K562 (cell line): ENCODE data around the gene IL23A.

Experiments
- CTCF ChIP-seq, 3 experiments: IDR thresholded peaks in 2 of 3; conservative IDR thresholded peaks in 1 of 3; 2 replicates each; pipeline ENCODE4 v1.5.1; 2011 to 2012; ENCODE audit warnings: low read length in 3 of 3, mild to moderate bottlenecking in 3 of 3, control low read depth in 2 of 3, improper control_type of control experiment in 1 of 3, inconsistent platforms in 1 of 3, low read depth in 1 of 3, mixed read lengths in 1 of 3, moderate library complexity in 1 of 3; ENCODE audit not compliant: insufficient read depth in 2 of 3
- EP400 ChIP-seq: fragments of 450-650 bp; IDR thresholded peaks from 2 replicates; pipeline ENCODE4 v1.6.1; 2017; ENCODE audit warnings: antibody characterized with exemption, mild to moderate bottlenecking, moderate library complexity
- GTF3C2 ChIP-seq: IDR thresholded peaks from 3 replicates; pipeline ENCODE4 v1.6.1; 2011; ENCODE audit warnings: borderline replicate concordance, mild to moderate bottlenecking, moderate library complexity; ENCODE audit not compliant: insufficient read length; ENCODE audit errors: extremely low read depth
- HINFP ChIP-seq: fragments of 450-650 bp; conservative IDR thresholded peaks from 2 replicates; pipeline ENCODE4 v1.6.1; 2016; ENCODE audit warnings: missing genetic modification characterization, low read depth, mild to moderate bottlenecking, control low read depth, missing compliant biosample characterization
- LEF1 ChIP-seq: fragments of 450-650 bp; IDR thresholded peaks from 2 replicates; pipeline ENCODE4 v1.6.1; 2016; ENCODE audit warnings: mild to moderate bottlenecking
- MYC ChIP-seq, 2 experiments: fragments of 250-450 bp in 1 of 2; sonication (Bioruptor Pico) in 1 of 2; IDR thresholded peaks; 2 replicates each; pipeline versions ENCODE4 v1.5.1 to v1.6.1; 2012 to 2021; ENCODE audit warnings: low read depth in 2 of 2, borderline replicate concordance in 1 of 2, improper control_type of control experiment in 1 of 2, low read length in 1 of 2, mild to moderate bottlenecking in 1 of 2, moderate library complexity in 1 of 2
- NCOA6 ChIP-seq: fragments of 450-650 bp; IDR thresholded peaks from 2 replicates; pipeline ENCODE4 v1.6.1; 2017; ENCODE audit warnings: mild to moderate bottlenecking
- NONO ChIP-seq, 2 experiments: fragments of 200-400 bp in 1 of 2; fragments of 450-650 bp in 1 of 2; formaldehyde crosslinking in 1 of 2; IDR thresholded peaks; 2 replicates each; pipeline ENCODE4 v1.6.1; 2017; ENCODE audit warnings: low read depth in 2 of 2, mild to moderate bottlenecking in 2 of 2, moderate library complexity in 2 of 2, low read length in 1 of 2
- SETDB1 ChIP-seq: IDR thresholded peaks from one replicate; pipeline ENCODE4 v1.6.1; 2012; ENCODE audit warnings: low read length, control low read depth, inconsistent platforms
- TOE1 ChIP-seq, 2 experiments: fragments of 450-650 bp in 1 of 2; sonication (generic) in 1 of 2; formaldehyde crosslinking in 1 of 2; IDR thresholded peaks; 2 replicates each; pipeline versions ENCODE4 v1.7.1 to v1.8.0; 2016 to 2022; ENCODE audit warnings: borderline replicate concordance in 2 of 2, mild to moderate bottlenecking in 2 of 2, antibody characterized with exemption in 1 of 2, inconsistent platforms in 1 of 2, low read depth in 1 of 2, missing genetic modification reagents in 1 of 2, moderate library complexity in 1 of 2
- ZNF175 ChIP-seq: fragments of 200-800 bp; sonication (Bioruptor generic); IDR thresholded peaks from 2 replicates; pipeline ENCODE4 v1.6.1; 2016; ENCODE audit warnings: low read depth, mild to moderate bottlenecking, missing genetic modification characterization, missing compliant biosample characterization
- TF ChIP-seq, protein P1 (sequence below): sonication (generic); formaldehyde crosslinking; IDR thresholded peaks from 2 replicates; pipeline ENCODE4 v1.8.1; 2022; ENCODE audit warnings: missing genetic modification reagents

- TF ChIP-seq CTCF (IDR thresholded peaks at IDR 0.05 in 2 of 3, conservative IDR thresholded peaks at IDR 0.05 in 1 of 3; ENCODE audit: insufficient read depth in 2 of 3, low read depth in 1 of 3, low read length in 3 of 3) (no peak), GTF3C2 (no peak), SETDB1 (no peak), TOE1 (IDR thresholded peaks at IDR 0.05; ENCODE audit: borderline replicate concordance) (no peak), TOE1 (CRISPR knock-in tag; IDR thresholded peaks at IDR 0.05; ENCODE audit: borderline replicate concordance, low read depth) (no peak), LEF1 (no peak), EP400 (no peak), HINFP (tag) (no peak), NCOA6 (no peak), MYC (IDR thresholded peaks at IDR 0.05; ENCODE audit: low read depth, low read length) (no peak), MYC (CRISPR knock-in tag; IDR thresholded peaks at IDR 0.05; ENCODE audit: borderline replicate concordance, low read depth) (no peak), ZNF175 (CRISPR knock-in tag) (no peak), NONO (IDR thresholded peaks at IDR 0.05; ENCODE audit: low read depth in 2 of 2, low read length in 1 of 2) (no peak)
- TF ChIP-seq, protein P1, sequence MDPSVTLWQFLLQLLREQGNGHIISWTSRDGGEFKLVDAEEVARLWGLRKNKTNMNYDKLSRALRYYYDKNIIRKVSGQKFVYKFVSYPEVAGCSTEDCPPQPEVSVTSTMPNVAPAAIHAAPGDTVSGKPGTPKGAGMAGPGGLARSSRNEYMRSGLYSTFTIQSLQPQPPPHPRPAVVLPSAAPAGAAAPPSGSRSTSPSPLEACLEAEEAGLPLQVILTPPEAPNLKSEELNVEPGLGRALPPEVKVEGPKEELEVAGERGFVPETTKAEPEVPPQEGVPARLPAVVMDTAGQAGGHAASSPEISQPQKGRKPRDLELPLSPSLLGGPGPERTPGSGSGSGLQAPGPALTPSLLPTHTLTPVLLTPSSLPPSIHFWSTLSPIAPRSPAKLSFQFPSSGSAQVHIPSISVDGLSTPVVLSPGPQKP (CRISPR knock-in tag): no peak
Measured at GRCh38 chr12:56304276-56304675, 34.4 kb upstream of the IL23A start.
